C4-2B (cell line): ENCODE measurements around the gene SNX14.
"Not testable (repeated sequence)": the region's sequence is repeated elsewhere in the genome, so short reads cannot be mapped to it uniquely, and the experiment has no call there.

Experiments
- H3K27ac ChIP-seq: fragments of 450-650 bp; 2 replicates; pipeline ENCODE4 v1.5.1; 2017
- CTCF ChIP-seq: fragments of 450-650 bp; conservative IDR thresholded peaks from 2 replicates; pipeline ENCODE4 v1.5.1; 2017; ENCODE audit warnings: mild to moderate bottlenecking
- ZFX ChIP-seq: fragments of 450-650 bp; IDR thresholded peaks from 2 replicates; pipeline ENCODE4 v1.6.1; 2017

SNX14 gene

GRCh38 chr6:85547719-85548118, 45.9 kb downstream of the SNX14 start:
- TF ChIP-seq ZFX (no peak), CTCF (no peak)
- no peak overlapping the region for H3K27ac ChIP-seq

GRCh38 chr6:85544776-85545175, 48.9 kb downstream of the SNX14 start:
- TF ChIP-seq CTCF (no peak), ZFX (no peak)
- no peak overlapping the region for H3K27ac ChIP-seq

DNA sequence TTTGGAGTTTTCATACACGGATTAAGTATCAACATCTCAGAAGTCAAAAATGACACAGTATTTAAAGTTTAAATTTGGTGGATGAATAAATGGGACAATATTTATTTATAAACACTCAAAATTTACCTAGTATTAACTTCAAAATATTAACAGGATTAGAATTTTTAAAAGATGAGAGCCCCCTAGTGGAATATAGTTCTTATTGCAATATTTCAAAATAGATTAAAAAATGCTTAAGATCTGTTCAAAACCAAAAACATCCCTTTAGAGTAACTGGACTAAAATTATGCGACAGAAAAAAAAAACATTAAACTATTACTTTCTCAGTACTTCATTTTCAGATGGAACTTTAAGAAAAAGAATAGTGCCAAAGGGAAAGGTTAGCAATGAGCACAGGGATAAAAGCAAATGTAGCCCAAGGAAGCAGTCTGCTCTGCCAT, 56.6 kb downstream of the SNX14 start:
- no peak overlapping the region for H3K27ac ChIP-seq
- no peak for TF ChIP-seq ZFX
- peak; percentile 76 for TF ChIP-seq CTCF

- H3K27ac ChIP-seq: not testable (repeated sequence)
Observed at GRCh38 chr6:85524281-85524680, 69.4 kb downstream of the SNX14 start.

- TF ChIP-seq ZFX (no peak), CTCF (no peak)
Observed at GRCh38 chr6:85516168-85516567, 77.5 kb downstream of the SNX14 start.

DNA sequence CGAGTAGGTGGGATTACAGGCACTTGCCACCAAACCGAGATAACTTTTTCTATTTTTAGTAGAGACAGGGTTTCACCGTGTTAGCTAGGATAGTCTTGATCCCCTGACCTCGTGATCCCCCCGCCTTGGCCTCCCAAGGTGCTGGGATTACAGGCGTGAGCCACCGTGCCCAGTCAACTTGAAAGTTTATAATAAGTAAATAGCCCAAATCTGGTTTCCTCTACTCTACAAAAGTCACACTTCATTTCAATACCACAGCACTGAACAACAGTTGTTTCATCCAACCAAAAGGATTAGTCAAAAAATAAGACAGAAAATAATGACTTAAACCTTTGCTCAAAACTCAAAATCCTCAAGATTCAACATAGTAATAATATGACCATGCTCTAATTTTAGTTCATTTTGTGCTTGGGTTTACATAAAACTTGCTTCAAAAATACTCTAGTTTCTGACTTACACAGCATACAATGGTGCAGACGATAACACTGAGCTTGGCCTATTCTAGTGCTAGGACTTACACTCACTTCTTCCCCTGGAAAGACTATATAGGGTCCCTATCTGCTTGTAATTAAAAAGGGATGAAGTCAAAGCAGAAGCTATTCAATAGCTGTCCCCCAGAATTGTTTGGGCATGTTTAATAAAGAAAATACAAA, 87.1 kb downstream of the SNX14 start:
- H3K27ac ChIP-seq: no peak overlapping the region
- TF ChIP-seq CTCF: no peak
- TF ChIP-seq ZFX: no peak

More at GRCh38 chr6:85516168-85516567, 77.5 kb downstream of the SNX14 start:
- no peak overlapping the region for H3K27ac ChIP-seq

GRCh38 chr6:85498596-85499258, 94.9 kb downstream of the SNX14 start:
- no peak for TF ChIP-seq ZFX
- TF ChIP-seq CTCF: no peak
- no peak overlapping the region for H3K27ac ChIP-seq

GRCh38 chr6:85496856-85497255, 96.8 kb downstream of the SNX14 start:
- TF ChIP-seq ZFX (no peak), CTCF (no peak)
- no peak overlapping the region for H3K27ac ChIP-seq
